Measurements from ENCODE around the gene TMEM266. TPM values are rescaled to one million over a fixed set of nuclear protein-coding genes. Genes with fewer than 3 reads are reported as not detected.

Gene TMEM266
- total and polyA plus RNA-seq, 2 of the 4 experiments (the other 2 are of a cell fraction): not detected

DNA sequence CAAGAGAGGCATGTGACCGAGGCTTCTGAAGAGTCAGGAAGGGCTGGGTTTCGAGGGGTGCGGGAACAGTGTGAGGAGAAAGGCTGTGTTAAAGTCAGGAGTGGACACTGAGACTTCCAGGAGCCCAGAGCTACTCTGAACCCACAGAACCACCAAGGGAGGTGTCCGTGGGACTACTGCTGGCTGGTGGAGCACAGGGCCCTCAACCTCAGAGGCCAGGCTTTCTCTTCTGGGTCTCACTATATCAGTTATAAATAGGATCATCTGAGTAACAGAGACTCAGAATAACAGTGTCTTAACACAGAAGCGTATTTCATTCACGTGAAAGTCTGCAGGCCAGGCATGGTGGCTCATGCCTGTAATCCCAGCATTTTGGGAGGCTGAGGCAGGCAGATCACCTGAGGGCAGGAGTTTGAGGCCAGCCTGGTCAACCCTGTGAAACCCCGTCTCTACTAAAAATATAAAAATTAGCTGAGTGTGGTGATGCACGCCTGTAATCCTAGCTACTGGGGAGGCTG, 113.6 kb downstream of the TMEM266 start:
- no CpG with 5 or more reads among the region's 8 CpGs for WGBS, 2 experiments (ENCODE audit: extremely low coverage in 2 of 2, insufficient read length in 1 of 2)
- ChIA-PET POLR2A (ENCODE audit: unreplicated experiment) (no interaction called here), CTCF (no interaction called here)
- Histone ChIP-seq H2BK5ac (ENCODE audit: low read depth, low read length, poor library complexity, severe bottlenecking) (no peak overlapping the region), H3K56ac (ENCODE audit: extremely low read depth, insufficient read depth, low read length) (no peak overlapping the region), H3K4me1 (ENCODE audit: control insufficient read depth, insufficient read depth, low read length) (peaks cover 10% of the 10 kb centered on the region), H2AK9ac (replicated peaks; ENCODE audit: low read depth, low read length, poor library complexity) (no peak overlapping the region), H3K18ac (ENCODE audit: low read depth, low read length) (no peak overlapping the region), H3K14ac (replicated peaks; ENCODE audit: low read depth, low read length) (no peak overlapping the region), H3K27ac (ENCODE audit: insufficient read depth, low read length) (no peak overlapping the region), H3K79me1 (ENCODE audit: low read depth in 1 of 2, low read length in 2 of 2) (no peaks in the 10 kb centered on the region), H2BK120ac (ENCODE audit: low read depth, low read length) (no peak overlapping the region), H4K8ac (ENCODE audit: low read depth in 2 of 2, low read length in 2 of 2) (no peak overlapping the region), H3K27me3 (ENCODE audit: control insufficient read depth, insufficient read depth, low read length) (no peaks in the 10 kb centered on the region; the same call in 1 of the 2 replicates), H4K20me1 (ENCODE audit: insufficient read depth, low read length) (no peaks in the 10 kb centered on the region; the same call in 1 of the 2 replicates), H4K91ac (ENCODE audit: insufficient read depth, low read depth, low read length) (no peak overlapping the region), H3K23ac (ENCODE audit: low read depth, low read length) (no peak overlapping the region), H2AFZ (replicated peaks; ENCODE audit: low read length, poor library complexity) (no peak overlapping the region), H2BK20ac (ENCODE audit: low read depth, low read length) (no peak overlapping the region), H3K36me3 (ENCODE audit: control insufficient read depth, insufficient read depth, low read length) (no peaks in the 10 kb centered on the region), H3K4ac (ENCODE audit: low read depth, low read length) (no peak overlapping the region), H3K9me3 (ENCODE audit: control insufficient read depth, insufficient read depth, low read length) (no peaks in the 10 kb centered on the region), H3K4me3 (ENCODE audit: insufficient read depth, low read depth, low read length) (no peak overlapping the region), H4K5ac (ENCODE audit: low read depth, low read length) (no peak overlapping the region), H3K9ac (ENCODE audit: low read depth, low read length) (no peak overlapping the region), H2BK15ac (ENCODE audit: low read depth, low read length) (no peak overlapping the region), H2AK5ac (ENCODE audit: low read depth, low read length) (no peak overlapping the region), H3K4me2 (ENCODE audit: low read depth, low read length) (no peak overlapping the region), H3K9me1 (ENCODE audit: insufficient read depth, low read length) (peaks cover 8% of the 10 kb centered on the region)
- intact Hi-C loops (cut with micrococcal nuclease): no loop called here
- DNase-seq (no peak), ATAC-seq (ENCODE audit: low read depth) (no peak)
- TF ChIP-seq RFX5 (IDR thresholded peaks at IDR 0.05; ENCODE audit: low read depth, low read length) (no peak), MAFK (IDR thresholded peaks at IDR 0.05; ENCODE audit: low read depth, low read length) (no peak), FOS (IDR thresholded peaks at IDR 0.05; ENCODE audit: low read depth, low read length) (no peak), RCOR1 (IDR thresholded peaks at IDR 0.05; ENCODE audit: insufficient replicate concordance, low read length) (no peak), POLR2A (IDR thresholded peaks at IDR 0.05; ENCODE audit: low read depth, low read length) (no peak), SMC3 (IDR thresholded peaks at IDR 0.05; ENCODE audit: low read depth, low read length) (no peak), CEBPB (IDR thresholded peaks at IDR 0.05; ENCODE audit: low read depth, low read length) (no peak), CHD1 (IDR thresholded peaks at IDR 0.05; ENCODE audit: low read depth, low read length) (no peak), BHLHE40 (IDR thresholded peaks at IDR 0.05; ENCODE audit: low read depth, low read length) (no peak), RAD21 (IDR thresholded peaks at IDR 0.05; ENCODE audit: low read length) (no peak), MAZ (IDR thresholded peaks at IDR 0.05; ENCODE audit: borderline replicate concordance, low read depth, low read length) (no peak), MXI1 (IDR thresholded peaks at IDR 0.05; ENCODE audit: borderline replicate concordance, low read depth, low read length) (no peak), NFE2L2 (IDR thresholded peaks at IDR 0.05; ENCODE audit: low read depth, low read length) (no peak)
- TF ChIP-seq, protein P1, sequence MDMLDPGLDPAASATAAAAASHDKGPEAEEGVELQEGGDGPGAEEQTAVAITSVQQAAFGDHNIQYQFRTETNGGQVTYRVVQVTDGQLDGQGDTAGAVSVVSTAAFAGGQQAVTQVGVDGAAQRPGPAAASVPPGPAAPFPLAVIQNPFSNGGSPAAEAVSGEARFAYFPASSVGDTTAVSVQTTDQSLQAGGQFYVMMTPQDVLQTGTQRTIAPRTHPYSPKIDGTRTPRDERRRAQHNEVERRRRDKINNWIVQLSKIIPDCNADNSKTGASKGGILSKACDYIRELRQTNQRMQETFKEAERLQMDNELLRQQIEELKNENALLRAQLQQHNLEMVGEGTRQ (IDR thresholded peaks at IDR 0.05; ENCODE audit: low read depth, low read length): no peak
- TF ChIP-seq, protein P2, sequence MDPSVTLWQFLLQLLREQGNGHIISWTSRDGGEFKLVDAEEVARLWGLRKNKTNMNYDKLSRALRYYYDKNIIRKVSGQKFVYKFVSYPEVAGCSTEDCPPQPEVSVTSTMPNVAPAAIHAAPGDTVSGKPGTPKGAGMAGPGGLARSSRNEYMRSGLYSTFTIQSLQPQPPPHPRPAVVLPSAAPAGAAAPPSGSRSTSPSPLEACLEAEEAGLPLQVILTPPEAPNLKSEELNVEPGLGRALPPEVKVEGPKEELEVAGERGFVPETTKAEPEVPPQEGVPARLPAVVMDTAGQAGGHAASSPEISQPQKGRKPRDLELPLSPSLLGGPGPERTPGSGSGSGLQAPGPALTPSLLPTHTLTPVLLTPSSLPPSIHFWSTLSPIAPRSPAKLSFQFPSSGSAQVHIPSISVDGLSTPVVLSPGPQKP (IDR thresholded peaks at IDR 0.05; ENCODE audit: borderline replicate concordance, low read depth, low read length): no peak
- TF ChIP-seq, protein P3, sequence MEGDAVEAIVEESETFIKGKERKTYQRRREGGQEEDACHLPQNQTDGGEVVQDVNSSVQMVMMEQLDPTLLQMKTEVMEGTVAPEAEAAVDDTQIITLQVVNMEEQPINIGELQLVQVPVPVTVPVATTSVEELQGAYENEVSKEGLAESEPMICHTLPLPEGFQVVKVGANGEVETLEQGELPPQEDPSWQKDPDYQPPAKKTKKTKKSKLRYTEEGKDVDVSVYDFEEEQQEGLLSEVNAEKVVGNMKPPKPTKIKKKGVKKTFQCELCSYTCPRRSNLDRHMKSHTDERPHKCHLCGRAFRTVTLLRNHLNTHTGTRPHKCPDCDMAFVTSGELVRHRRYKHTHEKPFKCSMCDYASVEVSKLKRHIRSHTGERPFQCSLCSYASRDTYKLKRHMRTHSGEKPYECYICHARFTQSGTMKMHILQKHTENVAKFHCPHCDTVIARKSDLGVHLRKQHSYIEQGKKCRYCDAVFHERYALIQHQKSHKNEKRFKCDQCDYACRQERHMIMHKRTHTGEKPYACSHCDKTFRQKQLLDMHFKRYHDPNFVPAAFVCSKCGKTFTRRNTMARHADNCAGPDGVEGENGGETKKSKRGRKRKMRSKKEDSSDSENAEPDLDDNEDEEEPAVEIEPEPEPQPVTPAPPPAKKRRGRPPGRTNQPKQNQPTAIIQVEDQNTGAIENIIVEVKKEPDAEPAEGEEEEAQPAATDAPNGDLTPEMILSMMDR (conservative IDR thresholded peaks at IDR 0.05; ENCODE audit: low read depth, low read length): no peak
- in situ Hi-C loops (cut with MboI; ENCODE audit: low sequenced_read_pairs): no loop called here
- dilution Hi-C loops (cut with HindIII; ENCODE audit: low sequenced_read_pairs, unreplicated experiment): no loop called here
- BruUV-seq (replicated peaks): no TSS peak
